GM18498 (cell line): ENCODE results near the gene POLR2H.

Experiments used
- ATAC-seq: cut with Tn5 transposase; IDR thresholded peaks from one replicate; pipeline ENCODE4 v1.9.1; 2021; ENCODE audit warnings: mild to moderate bottlenecking, moderate library complexity; ENCODE audit not compliant: unreplicated experiment

The POLR2H gene

GRCh38 chr3:184351511-184352148 is 9.9 kb upstream of the POLR2H start:
- ATAC-seq: no peak

DNA sequence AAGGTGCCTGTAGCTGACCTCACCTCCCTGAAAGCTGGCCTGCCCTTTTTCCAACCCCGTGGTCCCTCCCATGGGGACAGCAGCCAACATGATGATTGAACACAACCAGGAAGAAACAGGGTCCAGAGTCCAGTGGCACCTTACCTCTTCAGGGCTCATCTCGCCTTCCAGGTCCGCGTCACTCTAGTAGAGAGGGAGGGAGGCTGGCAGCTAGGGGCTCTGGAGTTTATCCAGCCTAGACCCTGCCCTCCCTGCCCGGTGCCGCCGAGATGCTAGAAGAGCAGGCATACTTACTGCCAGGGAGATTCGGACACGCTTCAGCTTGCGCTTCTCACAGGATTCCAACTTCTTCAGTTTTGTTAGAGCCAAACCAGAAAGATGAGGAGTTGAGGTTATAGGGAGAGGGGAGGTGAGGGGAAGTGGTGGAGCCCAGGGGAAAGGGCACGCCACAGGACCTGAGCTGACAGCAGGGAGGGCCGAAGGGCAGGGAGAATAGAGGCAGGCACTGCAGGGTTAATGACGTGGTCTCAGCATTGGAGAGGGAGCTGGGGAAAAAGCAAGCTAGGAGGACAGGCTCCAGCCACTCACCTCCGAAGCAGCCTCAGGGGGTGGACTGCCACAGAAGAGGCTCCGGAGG is 9.2 kb upstream of the POLR2H start:
- no peak for ATAC-seq

GRCh38 chr3:184352897-184353545 is 8.5 kb upstream of the POLR2H start:
- no peak for ATAC-seq

GRCh38 chr3:184353546-184353941 is 8.0 kb upstream of the POLR2H start:
- no peak for ATAC-seq

- ATAC-seq: no peak
Measured at GRCh38 chr3:184354121-184354728, 7.3 kb upstream of the POLR2H start.

DNA sequence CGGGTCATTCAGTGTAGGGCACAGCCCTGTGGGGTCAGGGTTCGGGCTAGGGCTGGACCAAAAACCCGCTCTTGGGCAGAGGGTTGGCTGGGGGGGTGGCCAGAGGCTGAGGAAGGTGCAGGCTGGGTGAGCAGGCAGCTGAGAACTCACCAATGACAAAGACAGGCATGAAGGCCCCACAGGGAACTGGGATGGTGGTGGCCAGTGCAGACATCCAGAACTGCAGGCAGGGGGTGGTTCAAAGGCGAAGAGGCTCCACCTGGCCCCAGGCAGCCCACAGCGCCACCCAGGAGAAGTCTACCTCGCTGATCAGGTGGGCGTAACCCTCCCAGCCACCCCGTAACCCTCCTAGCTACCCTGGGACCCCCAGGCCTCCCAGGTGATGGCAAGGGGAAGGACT is 6.8 kb upstream of the POLR2H start:
- no peak for ATAC-seq

DNA sequence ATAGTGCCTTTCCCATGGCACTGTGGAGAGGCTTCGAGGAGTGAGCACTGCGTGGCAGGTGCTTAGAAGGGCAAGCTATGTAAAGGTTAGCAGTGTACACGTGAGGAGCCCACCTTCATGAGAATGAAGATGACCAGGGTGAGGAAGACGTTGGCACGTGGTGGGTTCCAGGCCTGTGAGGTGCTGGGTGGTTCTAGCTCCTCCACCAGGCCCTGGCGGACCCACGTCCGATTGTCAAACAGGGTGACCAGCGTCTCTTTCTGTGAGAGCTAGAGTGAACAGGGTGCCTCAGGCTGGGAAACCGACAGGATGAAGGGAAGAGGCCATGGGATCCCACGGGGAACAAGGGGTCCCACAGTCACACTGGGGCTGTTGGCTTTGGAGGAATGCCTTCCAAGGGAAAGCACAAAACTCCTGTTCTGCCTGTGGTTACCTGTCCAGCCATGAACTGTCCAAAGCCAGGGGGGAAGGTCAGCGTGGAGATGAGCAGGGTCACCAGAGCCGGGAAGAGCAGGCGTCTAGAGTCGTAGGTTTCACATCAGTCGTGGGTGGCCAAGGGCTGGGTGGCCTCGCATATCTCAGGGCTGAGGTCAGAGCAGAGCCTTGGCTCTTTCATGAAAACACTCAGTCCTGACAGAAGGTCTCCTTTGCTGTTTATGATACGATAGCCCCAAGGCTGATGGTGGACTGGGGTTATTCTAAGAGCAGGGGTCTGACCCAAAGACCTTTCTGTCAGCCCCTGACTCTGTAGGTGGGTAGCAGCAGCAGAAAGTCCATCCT is 6.1 kb upstream of the POLR2H start:
- ATAC-seq: no peak

DNA sequence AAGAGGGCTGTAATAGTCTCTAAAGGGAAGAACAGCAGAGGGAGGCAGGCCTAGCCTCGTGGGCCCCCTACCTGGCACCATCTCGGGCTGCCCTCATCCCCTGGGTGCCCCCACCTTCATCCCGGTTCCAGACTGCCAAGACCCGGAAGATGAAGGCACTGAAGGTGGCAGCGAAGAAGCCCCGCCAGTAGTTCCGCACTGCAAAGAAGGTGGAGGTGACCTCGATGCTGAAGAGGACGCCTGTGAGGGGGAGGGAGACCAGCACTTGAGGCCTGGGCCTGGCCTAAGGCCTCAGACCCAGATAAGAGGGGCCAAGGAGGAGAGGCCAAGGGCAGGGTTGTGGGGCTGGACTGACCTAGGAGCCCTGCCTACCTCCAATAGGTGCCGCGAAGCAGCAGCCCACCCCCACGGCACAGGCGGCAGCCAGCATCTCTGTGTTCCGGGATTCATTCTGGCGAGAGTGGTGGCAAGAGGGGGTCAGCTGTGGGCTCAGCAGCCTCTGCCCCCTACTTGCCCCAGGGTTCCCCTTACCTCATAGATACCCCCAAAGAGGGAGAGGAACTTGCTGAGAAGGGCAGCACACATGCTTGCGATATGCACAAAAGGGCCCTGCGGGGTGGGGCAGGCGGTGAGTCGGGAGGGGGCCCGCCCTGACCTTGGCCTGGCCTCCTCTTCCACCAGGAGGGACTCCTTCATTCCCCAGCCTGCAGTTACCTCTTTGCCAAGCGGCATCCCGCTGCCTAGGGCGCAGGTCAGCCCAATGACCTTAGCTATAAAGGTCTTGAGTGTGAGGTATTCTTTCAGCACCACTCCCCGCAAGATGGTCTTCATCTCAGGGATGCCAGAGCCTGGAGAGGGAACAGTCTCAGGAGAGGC is 4.0 kb upstream of the POLR2H start:
- ATAC-seq: no peak

DNA sequence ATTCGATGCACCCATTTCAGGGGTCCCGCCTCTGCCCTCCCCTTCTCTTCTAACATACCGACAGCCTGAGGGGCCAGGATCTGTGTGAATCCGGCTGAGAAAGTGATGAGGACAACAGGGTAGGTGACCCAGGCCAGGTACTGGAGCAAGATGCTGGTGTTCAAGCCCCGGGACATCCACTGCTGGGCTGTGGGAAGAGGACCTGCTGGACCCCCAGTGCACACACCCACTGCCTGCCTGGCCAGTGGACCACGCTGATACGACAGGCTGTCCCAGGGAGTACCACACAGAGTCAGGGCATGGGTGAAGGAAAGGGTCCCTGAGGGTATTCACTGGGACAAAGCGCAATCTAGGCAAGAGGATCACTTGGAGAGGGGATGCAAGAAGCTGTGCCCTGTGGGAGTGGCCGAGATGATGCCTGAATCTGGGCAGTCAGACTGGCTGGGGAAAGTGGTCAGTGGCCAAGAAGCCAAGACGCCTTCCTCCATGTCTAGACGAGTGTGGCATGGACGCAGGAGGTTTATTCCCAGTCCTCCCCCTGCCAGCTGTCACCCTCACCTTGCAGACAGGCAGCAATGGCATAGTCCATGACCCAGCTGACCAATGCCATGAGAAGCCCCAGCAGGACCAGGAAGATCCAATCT is 3.3 kb upstream of the POLR2H start:
- ATAC-seq: no peak

GRCh38 chr3:184358921-184359350 is 2.6 kb upstream of the POLR2H start:
- no peak for ATAC-seq

GRCh38 chr3:184359610-184360009 is 1.9 kb upstream of the POLR2H start:
- ATAC-seq: no peak

- ATAC-seq: no peak
Measured at GRCh38 chr3:184360070-184360928, 1.2 kb upstream of the POLR2H start.

- peak; percentile 4 for ATAC-seq
Measured at GRCh38 chr3:184360929-184361531, 480 bp upstream of the POLR2H start.

- peak; percentile 6 for ATAC-seq
Measured at GRCh38 chr3:184361932-184362667, 590 bp downstream of the POLR2H start.

DNA sequence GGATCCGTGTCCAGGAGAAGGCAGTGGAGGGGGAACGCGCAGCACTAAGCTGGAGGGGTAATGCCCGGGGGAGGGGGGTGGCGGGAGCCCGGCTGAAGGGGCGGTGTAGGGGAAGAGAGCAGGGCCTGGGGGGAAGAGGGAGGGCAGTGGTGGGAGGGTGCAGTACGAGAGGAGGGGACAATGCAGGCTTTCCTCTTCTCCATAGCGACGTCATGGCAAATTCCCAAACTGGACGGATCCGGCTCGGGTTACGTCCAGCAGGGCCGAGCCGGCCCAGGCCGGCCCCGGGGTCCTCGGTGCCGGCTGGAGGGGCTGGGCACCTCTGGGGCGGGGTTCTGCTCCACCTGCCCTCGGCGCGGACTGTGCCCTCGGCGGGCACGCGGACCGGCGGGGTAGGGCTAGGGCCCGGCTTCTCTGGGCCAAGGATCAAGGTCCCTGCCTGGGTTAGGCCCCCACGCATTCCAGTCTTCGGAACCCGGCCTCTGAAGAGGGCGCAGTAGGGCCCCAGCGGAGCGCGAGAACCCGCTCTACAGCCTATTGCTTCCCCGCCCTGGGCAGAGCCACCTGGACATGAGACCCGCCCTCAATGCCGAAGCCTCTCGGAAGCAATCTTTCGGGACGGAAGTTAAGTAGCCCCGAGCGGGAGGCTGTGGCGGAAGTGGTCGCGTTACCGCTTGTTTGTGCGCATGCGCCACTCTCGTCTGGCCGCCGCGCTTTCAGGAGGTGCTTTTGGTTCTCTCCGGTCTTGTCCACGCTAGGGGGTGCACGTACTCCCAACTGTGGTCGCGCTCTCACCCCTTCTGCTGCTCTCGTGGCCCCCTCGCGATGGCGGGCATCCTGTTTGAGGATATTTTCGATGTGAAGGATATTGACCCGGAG is 1.4 kb downstream of the POLR2H start:
- peak; percentile 82 for ATAC-seq

DNA sequence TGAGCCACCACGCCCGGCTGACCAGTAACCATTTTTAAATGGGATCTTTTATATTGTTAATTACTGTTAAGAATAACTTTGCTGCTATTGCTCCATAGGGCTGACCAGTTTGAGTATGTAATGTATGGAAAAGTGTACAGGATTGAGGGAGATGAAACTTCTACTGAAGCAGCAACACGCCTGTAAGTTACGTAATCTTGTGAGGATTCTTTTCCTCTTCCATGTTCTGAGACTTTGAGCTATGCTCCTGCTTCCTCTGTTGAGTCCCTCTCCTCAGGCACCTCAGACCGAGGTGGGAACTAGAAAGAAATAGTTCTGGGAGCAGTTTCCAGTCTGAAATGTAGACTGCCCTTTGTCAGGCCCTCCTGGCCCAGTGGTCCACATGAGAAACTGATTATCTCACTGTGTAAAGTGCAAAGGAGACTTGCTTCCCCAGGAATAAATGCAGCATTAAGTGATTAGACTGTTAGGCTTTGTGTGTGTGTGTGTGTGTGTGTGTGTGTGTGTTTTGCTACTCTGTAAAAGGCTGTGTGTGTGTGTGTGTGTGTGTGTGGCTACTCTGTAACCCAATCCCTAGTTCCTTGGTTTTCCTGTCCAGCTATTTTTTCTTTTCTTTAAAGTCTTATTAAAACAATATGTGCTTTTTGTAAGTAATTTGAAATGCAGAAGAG is 5.2 kb downstream of the POLR2H start:
- ATAC-seq: no peak
